ENCODE measurements around the gene GMEB1.
A peak's percentile ranks its signal among the peaks of the same experiment; 100 is the strongest.
"Not testable (repeated sequence)": the region's sequence is repeated elsewhere in the genome, so short reads cannot be mapped to it uniquely, and the experiment has no call there.

Gene GMEB1

DNA sequence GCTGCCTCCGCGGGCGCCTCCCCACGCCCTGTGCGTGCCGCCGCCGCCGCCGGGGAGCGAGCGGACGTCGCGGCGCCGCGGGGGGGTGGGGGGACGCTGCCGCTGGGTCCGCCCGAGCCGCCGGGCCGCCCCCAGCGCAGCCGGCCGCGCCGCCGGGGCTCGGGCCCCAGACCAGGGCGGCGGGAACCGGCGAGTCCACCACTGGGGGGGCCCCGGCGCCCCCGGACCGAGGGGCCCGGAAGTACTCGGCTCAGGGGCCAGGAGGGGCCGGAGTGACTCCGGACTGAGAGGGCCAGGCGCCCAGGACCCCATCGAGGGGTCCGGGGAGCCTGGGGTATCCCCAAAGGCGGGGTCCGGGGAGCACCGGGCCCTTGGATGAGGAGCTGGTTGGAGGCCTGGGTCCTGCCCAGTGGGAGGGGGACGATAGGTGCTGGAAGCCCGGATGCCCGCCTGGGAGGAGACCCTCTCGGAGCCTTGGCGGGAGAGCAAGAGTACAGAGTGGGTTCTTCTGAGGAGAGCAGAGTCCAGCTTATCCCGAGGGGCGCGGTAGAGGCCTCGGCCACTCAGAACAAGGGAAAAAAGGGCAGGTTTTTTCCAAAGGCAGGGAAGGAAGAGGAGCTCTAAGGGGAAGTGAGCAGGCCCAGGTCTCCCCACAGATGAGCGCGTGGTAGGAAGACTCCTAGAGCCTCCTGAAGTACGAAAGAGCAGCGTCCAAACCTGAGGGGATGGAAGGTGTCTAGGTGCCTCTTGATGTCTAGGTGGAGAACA is 556 bp downstream of the GMEB1 start:
- peak overlapping the region; percentile 20 for H2AFZ ChIP-seq (ENCODE audit: low read depth, low read length, severe bottlenecking)

DNA sequence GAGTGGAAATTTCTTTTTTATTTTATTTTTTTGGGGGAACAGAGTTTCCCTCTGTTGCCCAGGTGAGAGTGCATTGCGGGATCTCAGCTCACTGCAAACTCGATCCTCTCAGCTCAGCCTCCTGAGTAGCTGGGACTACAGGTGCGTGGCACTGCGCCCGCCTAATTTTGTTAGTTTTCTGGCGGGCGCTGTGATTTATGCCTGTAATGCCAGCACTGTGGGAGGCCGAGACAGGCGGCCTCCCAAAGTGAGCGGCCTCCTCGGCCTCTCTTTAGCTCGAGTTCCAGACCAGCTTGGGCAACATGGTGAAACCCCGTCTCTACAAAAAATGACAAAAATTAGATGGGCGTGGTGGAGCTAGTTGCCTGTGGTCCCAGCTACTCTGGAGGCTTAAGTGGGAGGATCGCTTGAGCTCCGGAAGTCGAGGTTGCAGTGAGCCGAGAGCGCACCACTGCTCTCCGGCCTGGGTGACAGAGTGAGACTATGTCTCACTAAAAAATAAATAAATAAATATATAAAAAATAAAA is 2.7 kb downstream of the GMEB1 start:
- Histone ChIP-seq H3K79me2 (ENCODE audit: insufficient read depth, low read length) (peaks cover 44% of the 10 kb centered on the region), H3K27me3 (ENCODE audit: low read length) (no peaks in the 10 kb centered on the region), H3K9me3 (ENCODE audit: insufficient read depth, low read length) (no peaks in the 10 kb centered on the region), H3K27ac (ENCODE audit: low read depth, low read length) (no peak overlapping the region), H3K9me2 (replicated peaks; ENCODE audit: insufficient read depth, low read length) (no peaks in the 10 kb centered on the region), H3F3A (ENCODE audit: insufficient read depth) (peaks cover 17% of the 10 kb centered on the region), H3K36me3 (ENCODE audit: low read length) (no peaks in the 10 kb centered on the region), H3K9ac (ENCODE audit: low read length) (no peak overlapping the region), H3K4me3 (ENCODE audit: insufficient read depth, low read length, poor library complexity, severe bottlenecking) (no peak overlapping the region), H4K20me1 (ENCODE audit: low read depth, low read length) (no peaks in the 10 kb centered on the region), H3K4me2 (ENCODE audit: low read depth, low read length, poor library complexity, severe bottlenecking) (no peak overlapping the region), H2AFZ (ENCODE audit: low read depth, low read length, severe bottlenecking) (no peak overlapping the region)
- no peak for TF ChIP-seq EZH2phosphoT487 (conservative IDR thresholded peaks at IDR 0.05; ENCODE audit: low read length)
- TF ChIP-seq, protein P1, sequence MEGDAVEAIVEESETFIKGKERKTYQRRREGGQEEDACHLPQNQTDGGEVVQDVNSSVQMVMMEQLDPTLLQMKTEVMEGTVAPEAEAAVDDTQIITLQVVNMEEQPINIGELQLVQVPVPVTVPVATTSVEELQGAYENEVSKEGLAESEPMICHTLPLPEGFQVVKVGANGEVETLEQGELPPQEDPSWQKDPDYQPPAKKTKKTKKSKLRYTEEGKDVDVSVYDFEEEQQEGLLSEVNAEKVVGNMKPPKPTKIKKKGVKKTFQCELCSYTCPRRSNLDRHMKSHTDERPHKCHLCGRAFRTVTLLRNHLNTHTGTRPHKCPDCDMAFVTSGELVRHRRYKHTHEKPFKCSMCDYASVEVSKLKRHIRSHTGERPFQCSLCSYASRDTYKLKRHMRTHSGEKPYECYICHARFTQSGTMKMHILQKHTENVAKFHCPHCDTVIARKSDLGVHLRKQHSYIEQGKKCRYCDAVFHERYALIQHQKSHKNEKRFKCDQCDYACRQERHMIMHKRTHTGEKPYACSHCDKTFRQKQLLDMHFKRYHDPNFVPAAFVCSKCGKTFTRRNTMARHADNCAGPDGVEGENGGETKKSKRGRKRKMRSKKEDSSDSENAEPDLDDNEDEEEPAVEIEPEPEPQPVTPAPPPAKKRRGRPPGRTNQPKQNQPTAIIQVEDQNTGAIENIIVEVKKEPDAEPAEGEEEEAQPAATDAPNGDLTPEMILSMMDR (IDR thresholded peaks at IDR 0.05; ENCODE audit: insufficient read depth, low read length, poor library complexity, severe bottlenecking): no peak

More for the DNA sequence above, 556 bp downstream of the GMEB1 start:
- Histone ChIP-seq H3K4me2 (ENCODE audit: low read depth, low read length, poor library complexity, severe bottlenecking) (peak overlapping the region; percentile 92), H3F3A (ENCODE audit: insufficient read depth) (peaks cover 17% of the 10 kb centered on the region), H3K9me2 (replicated peaks; ENCODE audit: insufficient read depth, low read length) (no peaks in the 10 kb centered on the region), H3K4me3 (ENCODE audit: insufficient read depth, low read length, poor library complexity, severe bottlenecking) (peak overlapping the region; percentile 93), H3K9me3 (ENCODE audit: insufficient read depth, low read length) (no peaks in the 10 kb centered on the region), H3K9ac (ENCODE audit: low read length) (peak overlapping the region; percentile 100), H3K36me3 (ENCODE audit: low read length) (no peaks in the 10 kb centered on the region), H3K79me2 (ENCODE audit: insufficient read depth, low read length) (peaks cover 35% of the 10 kb centered on the region), H3K27me3 (ENCODE audit: low read length) (no peaks in the 10 kb centered on the region), H3K27ac (ENCODE audit: low read depth, low read length) (peak overlapping the region; percentile 99), H4K20me1 (ENCODE audit: low read depth, low read length) (no peaks in the 10 kb centered on the region)
- TF ChIP-seq, protein P1 (IDR thresholded peaks at IDR 0.05; ENCODE audit: insufficient read depth, low read length, poor library complexity, severe bottlenecking): no peak
- no peak for TF ChIP-seq EZH2phosphoT487 (conservative IDR thresholded peaks at IDR 0.05; ENCODE audit: low read length)

DNA sequence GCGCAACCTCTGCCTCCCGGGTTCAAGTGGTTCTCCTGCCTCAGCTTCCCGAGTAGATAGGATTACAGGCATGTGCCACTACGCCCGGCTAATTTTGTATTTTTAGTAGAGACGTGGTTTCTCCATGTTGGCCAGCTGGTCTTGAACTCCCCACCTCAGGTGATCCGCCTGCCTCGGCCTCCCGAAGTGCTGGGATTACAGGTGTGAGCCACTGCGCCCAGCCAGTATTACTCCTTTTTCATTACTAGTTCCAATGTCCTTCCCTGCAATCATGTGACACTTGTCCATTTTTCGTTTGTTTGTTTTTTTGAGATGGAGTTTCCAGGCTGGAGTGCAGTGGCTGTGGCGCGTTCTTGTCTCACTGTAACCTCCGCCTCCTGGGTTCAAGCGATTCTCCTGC is 4.4 kb downstream of the GMEB1 start:
- not testable (repeated sequence) for H3K9me3 ChIP-seq (ENCODE audit: insufficient read depth, low read length); H3K9ac ChIP-seq (ENCODE audit: low read length); H3K4me2 ChIP-seq (ENCODE audit: low read depth, low read length, poor library complexity, severe bottlenecking); H3K36me3 ChIP-seq (ENCODE audit: low read length); H3K27me3 ChIP-seq (ENCODE audit: low read length); H3K9me2 ChIP-seq (replicated peaks; ENCODE audit: insufficient read depth, low read length); H4K20me1 ChIP-seq (ENCODE audit: low read depth, low read length); H3K27ac ChIP-seq (ENCODE audit: low read depth, low read length); H2AFZ ChIP-seq (ENCODE audit: low read depth, low read length, severe bottlenecking); H3K4me3 ChIP-seq (ENCODE audit: insufficient read depth, low read length, poor library complexity, severe bottlenecking)
- Histone ChIP-seq H3K79me2 (ENCODE audit: insufficient read depth, low read length) (peaks cover 57% of the 10 kb centered on the region), H3F3A (ENCODE audit: insufficient read depth) (peaks cover 14% of the 10 kb centered on the region)

DNA sequence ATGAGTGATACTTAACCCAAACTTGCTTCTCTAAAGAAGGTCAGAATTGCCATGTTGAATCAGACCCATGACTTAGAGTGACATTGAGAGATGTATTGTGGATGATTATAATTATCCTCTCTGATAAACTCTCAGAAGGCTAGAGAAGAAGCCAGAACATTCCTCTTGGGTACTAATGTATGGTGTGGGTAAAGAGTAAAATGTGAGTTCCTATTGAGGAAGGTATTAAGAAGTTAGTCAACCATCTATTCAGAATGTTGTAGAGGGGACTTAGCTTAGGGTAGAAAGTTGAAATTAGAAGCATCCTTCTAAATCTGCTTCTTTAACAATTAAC is 7.3 kb downstream of the GMEB1 start:
- H3K79me2 ChIP-seq (ENCODE audit: insufficient read depth, low read length): peaks cover 59% of the 10 kb centered on the region
- no peak overlapping the region for H3K4me3 ChIP-seq (ENCODE audit: insufficient read depth, low read length, poor library complexity, severe bottlenecking)
- H3K9me2 ChIP-seq (replicated peaks; ENCODE audit: insufficient read depth, low read length): no peaks in the 10 kb centered on the region
- no peak overlapping the region for H3K27ac ChIP-seq (ENCODE audit: low read depth, low read length)
- no peak overlapping the region for H3K4me2 ChIP-seq (ENCODE audit: low read depth, low read length, poor library complexity, severe bottlenecking)
- no peaks in the 10 kb centered on the region for H3K9me3 ChIP-seq (ENCODE audit: insufficient read depth, low read length)
- H3K27me3 ChIP-seq (ENCODE audit: low read length): no peaks in the 10 kb centered on the region
- no peaks in the 10 kb centered on the region for H3K36me3 ChIP-seq (ENCODE audit: low read length)
- H3K9ac ChIP-seq (ENCODE audit: low read length): no peak overlapping the region
- TF ChIP-seq, protein P1 (IDR thresholded peaks at IDR 0.05; ENCODE audit: insufficient read depth, low read length, poor library complexity, severe bottlenecking): no peak
- TF ChIP-seq EZH2phosphoT487 (conservative IDR thresholded peaks at IDR 0.05; ENCODE audit: low read length): no peak
- no peaks in the 10 kb centered on the region; the same call in 1 of the 2 replicates for H3F3A ChIP-seq (ENCODE audit: insufficient read depth)
- H2AFZ ChIP-seq (ENCODE audit: low read depth, low read length, severe bottlenecking): no peak overlapping the region
- H4K20me1 ChIP-seq (ENCODE audit: low read depth, low read length): no peaks in the 10 kb centered on the region

All from SU-DHL-6 (cell line).